GM12878 (cell line): Measurements from ENCODE around the gene C9. TPM values are rescaled to one million over a fixed set of nuclear protein-coding genes. Genes with fewer than 3 reads are reported as not detected.

Experiments used
- ATAC-seq: fragments of 200-7000 bp; cut with Tn5 transposase; 3 replicates; pipeline ENCODE4 v1.9.1; 2020; ENCODE audit warnings: mild to moderate bottlenecking, moderate library complexity
- BruUV-seq: library from RNA; stranded (reverse); fragments of 400-500 nt; replicated peaks from 2 replicates; lab custom pipeline; 2021; lab: Mats Ljungman, UMichigan
- CTCF ChIA-PET: fragments of 300-600 bp; sonication (Branson Sonifier 250); formaldehyde crosslinking; extraction: SDS; loops from one replicate; lab custom pipeline; 2021; ENCODE audit warnings: inconsistent platforms; lab: Yijun Ruan, JAX
- POLR2A ChIA-PET: fragments of 350-600 bp; formaldehyde crosslinking; extraction: SDS; loops from one replicate; lab custom pipeline; 2021; ENCODE audit warnings: inconsistent platforms; lab: Charles Lee
- RAD21 ChIA-PET: fragments of 300-600 bp; sonication (Branson Sonifier 250); formaldehyde crosslinking; loops from one replicate; lab custom pipeline; 2023; ENCODE audit warnings: antibody characterized with exemption; ENCODE audit not compliant: unreplicated experiment; lab: Charles Lee
- SMC1A ChIA-PET: fragments of 300-600 bp; sonication (Branson Sonifier 250); formaldehyde crosslinking; loops from one replicate; lab custom pipeline; 2023; ENCODE audit not compliant: unreplicated experiment, uncharacterized antibody; lab: Charles Lee
- DNase-seq: peaks from one replicate; pipeline ENCODE4 v3.0.0-alpha.2; 2011; ENCODE audit warnings: low read depth, low spot score
- FAIRE-seq: peaks from 3 replicates; lab custom pipeline; 2011; peaks lifted over from hg19 to GRCh38; lab: Jason Lieb, UNC
- H2AFZ ChIP-seq: 2 replicates; pipeline ENCODE4 v1.6.0; 2011; ENCODE audit warnings: low read depth, low read length, control low read depth; ENCODE audit not compliant: control insufficient read depth
- H3K27ac ChIP-seq: 2 replicates; pipeline ENCODE4 v1.5.1; 2011; ENCODE audit warnings: control low read depth; ENCODE audit not compliant: control insufficient read depth, insufficient read depth
- H3K27me3 ChIP-seq, 2 experiments: replicated peaks in 1 of 2; 2 replicates each; pipeline versions ENCODE4 v1.6.0 to v1.6.1; 2011; ENCODE audit warnings: low read length in 1 of 2; ENCODE audit not compliant: control insufficient read depth in 2 of 2, insufficient read depth in 2 of 2
- H3K36me3 ChIP-seq, 2 experiments: 2 replicates each; pipeline ENCODE4 v1.5.1; 2011; ENCODE audit warnings: low read length in 1 of 2; ENCODE audit not compliant: control insufficient read depth in 2 of 2, insufficient read depth in 2 of 2
- H3K4me1 ChIP-seq: 2 replicates; pipeline ENCODE4 v1.6.1; 2011; ENCODE audit warnings: mild to moderate bottlenecking, low read length, moderate library complexity, mixed read lengths; ENCODE audit not compliant: control insufficient read depth, insufficient read depth
- H3K4me2 ChIP-seq: 2 replicates; pipeline ENCODE4 v1.6.0; 2011; ENCODE audit warnings: control low read depth; ENCODE audit not compliant: control insufficient read depth, insufficient read depth
- H3K4me3 ChIP-seq: fragments of 200-600 bp; sonication (generic); 2 replicates; pipeline ENCODE4 v1.5.1; 2016
- H3K79me2 ChIP-seq: 2 replicates; pipeline ENCODE4 v1.6.0; 2011; ENCODE audit warnings: low read length; ENCODE audit not compliant: control insufficient read depth, insufficient read depth
- H3K9ac ChIP-seq: 2 replicates; pipeline ENCODE4 v1.8.0; 2011; ENCODE audit warnings: low read length, control low read depth, mixed read lengths; ENCODE audit not compliant: control insufficient read depth, insufficient read depth
- H3K9me3 ChIP-seq: replicated peaks from 3 replicates; pipeline ENCODE4 v1.5.1; 2011; ENCODE audit warnings: mild to moderate bottlenecking, low read length; ENCODE audit not compliant: control insufficient read depth, insufficient read depth
- H4K20me1 ChIP-seq: 2 replicates; pipeline ENCODE4 v1.6.0; 2011; ENCODE audit not compliant: control insufficient read depth, insufficient read depth
- SMAD5 ChIP-seq: IDR thresholded peaks from 2 replicates; pipeline ENCODE4 v1.6.1; 2016; ENCODE audit warnings: antibody characterized with exemption, low read depth
- whole genome bisulfite sequencing: methylation state at CpG from one replicate; pipeline ENCODE4 v1.1.6; 2016; ENCODE audit warnings: low lambda C conversion rate; ENCODE audit not compliant: insufficient replicate concordance, insufficient coverage; ENCODE audit errors: missing lambda C conversion rate; 5-methylcytosine and 5-hydroxymethylcytosine counted together
- in situ Hi-C: fragments of 300-500 bp; cut with MboI; formaldehyde crosslinking; loops from 9 replicates; pipeline ENCODE4 v1.14.3; 2018; ENCODE audit warnings: mixed read lengths
- intact Hi-C: fragments of 100-400 bp; cut with micrococcal nuclease; formaldehyde crosslinking; loops from one replicate; pipeline ENCODE4 v1.14.2; 2022; ENCODE audit not compliant: unreplicated experiment
- polyA plus RNA-seq, 11 experiments: library from polyadenylated mRNA; depleted of rRNA in 4 of 11; unstranded in 6 of 11; stranded (reverse) in 5 of 11; fragments of >200 nt; fragmentation: Nextera tagmentation in 4 of 11; fragmentation: Illumina TruSeq in 1 of 11; extraction: Ambion mirVana in 4 of 11; extraction: Trizol in 1 of 11; gene quantifications; 1 replicate in 1 of 11; 2 replicates in 10 of 11; pipeline versions ENCODE4 v1.2.1 to v1.2.3, GENCODE V29; 2011 to 2016; ENCODE audit warnings: inconsistent platforms in 2 of 11, missing spikeins in 2 of 11, low read depth in 1 of 11
- total RNA-seq, 4 experiments: library from RNA; depleted of rRNA in 3 of 4; stranded (reverse); fragments of >200 nt in 3 of 4; fragmentation: Illumina TruSeq in 1 of 4; extraction: Trizol in 1 of 4; gene quantifications; 2 replicates each; pipeline versions ENCODE4 v1.2.1 to v1.2.3, GENCODE V29; 2013 to 2021
- TF ChIP-seq, protein P1 (sequence below): fragments of 450-650 bp; IDR thresholded peaks from 2 replicates; pipeline ENCODE4 v1.6.1; 2017; ENCODE audit warnings: antibody characterized with exemption, mild to moderate bottlenecking, moderate library complexity
- TF ChIP-seq, protein P2 (sequence below): fragments of 450-650 bp; conservative IDR thresholded peaks from 2 replicates; pipeline ENCODE4 v1.6.1; 2017; ENCODE audit warnings: mild to moderate bottlenecking, moderate library complexity
- TF ChIP-seq, protein P3 (sequence below): IDR thresholded peaks from 2 replicates; pipeline ENCODE4 v1.6.1; 2012; ENCODE audit warnings: low read depth, low read length, improper control_type of control experiment
- TF ChIP-seq, protein P4 (sequence below): fragments of 450-650 bp; IDR thresholded peaks from 2 replicates; pipeline ENCODE4 v1.6.1; 2017; ENCODE audit warnings: low read depth, mild to moderate bottlenecking, moderate library complexity

The C9 gene
- total and polyA plus RNA-seq, 10 of the 15 experiments (the other 5 are each of a cell fraction or from before 2014, with no cell fraction given): 0.54 TPM; not detected in 9

DNA sequence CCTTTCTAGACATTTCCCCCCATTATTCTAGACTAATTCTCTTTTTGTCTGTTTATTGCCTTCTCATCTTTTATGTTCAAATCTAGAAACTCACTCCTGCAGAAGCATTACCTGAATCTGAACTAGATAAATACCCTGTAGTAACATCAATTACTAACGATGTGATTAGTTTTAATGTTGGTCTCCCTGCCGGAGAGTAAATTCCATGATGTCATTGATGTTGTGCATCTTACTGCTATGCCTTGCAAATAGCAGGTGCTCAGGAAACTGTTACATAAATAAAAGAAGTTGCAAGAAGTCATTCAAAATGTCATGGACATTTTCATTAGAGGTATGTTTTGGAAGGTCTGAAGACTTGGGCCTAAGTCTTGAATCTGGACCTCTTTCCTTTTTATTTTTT lies 23.0 kb upstream of the C9 start (continued):
- TF ChIP-seq, protein P1, sequence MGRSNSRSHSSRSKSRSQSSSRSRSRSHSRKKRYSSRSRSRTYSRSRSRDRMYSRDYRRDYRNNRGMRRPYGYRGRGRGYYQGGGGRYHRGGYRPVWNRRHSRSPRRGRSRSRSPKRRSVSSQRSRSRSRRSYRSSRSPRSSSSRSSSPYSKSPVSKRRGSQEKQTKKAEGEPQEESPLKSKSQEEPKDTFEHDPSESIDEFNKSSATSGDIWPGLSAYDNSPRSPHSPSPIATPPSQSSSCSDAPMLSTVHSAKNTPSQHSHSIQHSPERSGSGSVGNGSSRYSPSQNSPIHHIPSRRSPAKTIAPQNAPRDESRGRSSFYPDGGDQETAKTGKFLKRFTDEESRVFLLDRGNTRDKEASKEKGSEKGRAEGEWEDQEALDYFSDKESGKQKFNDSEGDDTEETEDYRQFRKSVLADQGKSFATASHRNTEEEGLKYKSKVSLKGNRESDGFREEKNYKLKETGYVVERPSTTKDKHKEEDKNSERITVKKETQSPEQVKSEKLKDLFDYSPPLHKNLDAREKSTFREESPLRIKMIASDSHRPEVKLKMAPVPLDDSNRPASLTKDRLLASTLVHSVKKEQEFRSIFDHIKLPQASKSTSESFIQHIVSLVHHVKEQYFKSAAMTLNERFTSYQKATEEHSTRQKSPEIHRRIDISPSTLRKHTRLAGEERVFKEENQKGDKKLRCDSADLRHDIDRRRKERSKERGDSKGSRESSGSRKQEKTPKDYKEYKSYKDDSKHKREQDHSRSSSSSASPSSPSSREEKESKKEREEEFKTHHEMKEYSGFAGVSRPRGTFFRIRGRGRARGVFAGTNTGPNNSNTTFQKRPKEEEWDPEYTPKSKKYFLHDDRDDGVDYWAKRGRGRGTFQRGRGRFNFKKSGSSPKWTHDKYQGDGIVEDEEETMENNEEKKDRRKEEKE: no peak
- TF ChIP-seq, protein P2, sequence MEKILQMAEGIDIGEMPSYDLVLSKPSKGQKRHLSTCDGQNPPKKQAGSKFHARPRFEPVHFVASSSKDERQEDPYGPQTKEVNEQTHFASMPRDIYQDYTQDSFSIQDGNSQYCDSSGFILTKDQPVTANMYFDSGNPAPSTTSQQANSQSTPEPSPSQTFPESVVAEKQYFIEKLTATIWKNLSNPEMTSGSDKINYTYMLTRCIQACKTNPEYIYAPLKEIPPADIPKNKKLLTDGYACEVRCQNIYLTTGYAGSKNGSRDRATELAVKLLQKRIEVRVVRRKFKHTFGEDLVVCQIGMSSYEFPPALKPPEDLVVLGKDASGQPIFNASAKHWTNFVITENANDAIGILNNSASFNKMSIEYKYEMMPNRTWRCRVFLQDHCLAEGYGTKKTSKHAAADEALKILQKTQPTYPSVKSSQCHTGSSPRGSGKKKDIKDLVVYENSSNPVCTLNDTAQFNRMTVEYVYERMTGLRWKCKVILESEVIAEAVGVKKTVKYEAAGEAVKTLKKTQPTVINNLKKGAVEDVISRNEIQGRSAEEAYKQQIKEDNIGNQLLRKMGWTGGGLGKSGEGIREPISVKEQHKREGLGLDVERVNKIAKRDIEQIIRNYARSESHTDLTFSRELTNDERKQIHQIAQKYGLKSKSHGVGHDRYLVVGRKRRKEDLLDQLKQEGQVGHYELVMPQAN: no peak
- no peak for TF ChIP-seq SMAD5
- TF ChIP-seq, all 136 proteins: peak for 0

DNA sequence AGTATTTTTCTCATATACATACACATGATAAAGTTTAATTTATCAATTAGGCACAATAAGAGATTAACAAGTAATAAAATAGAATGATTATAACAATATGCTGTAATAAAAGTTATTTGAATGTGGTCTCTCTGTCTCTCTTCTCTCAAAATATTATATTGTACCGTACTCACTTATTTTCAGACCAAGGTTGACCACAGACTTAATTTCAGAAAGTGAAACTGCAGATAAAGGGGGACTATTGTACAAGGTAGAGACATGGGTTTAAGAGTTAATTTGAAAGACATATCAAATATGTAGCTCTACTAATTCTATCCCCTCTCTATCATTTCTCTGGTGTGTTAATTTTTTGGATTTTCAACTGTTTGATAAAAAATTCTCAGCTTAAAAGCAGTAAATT lies 20.0 kb upstream of the C9 start:
- Histone ChIP-seq H3K27me3 (0 out of 4 replicates have a peak, but pooled peaks cover 0 to 2% of the 10 kb centered on the region in 2 experiments), H2AFZ (no peak overlapping the region), H3K27ac (no peak overlapping the region), H3K4me1 (no peaks in the 10 kb centered on the region), H3K79me2 (no peaks in the 10 kb centered on the region), H4K20me1 (no peaks in the 10 kb centered on the region), H3K4me3 (no peak overlapping the region), H3K4me2 (no peak overlapping the region), H3K36me3 (no peaks in the 10 kb centered on the region), H3K9ac (no peak overlapping the region), H3K9me3 (no peaks in the 10 kb centered on the region)
- in situ Hi-C loops: loop anchor here (5.0 kb wide), 1 partner anchor 173 kb away; no protein-coding TSS in a partner anchor
- TF ChIP-seq, protein P3, sequence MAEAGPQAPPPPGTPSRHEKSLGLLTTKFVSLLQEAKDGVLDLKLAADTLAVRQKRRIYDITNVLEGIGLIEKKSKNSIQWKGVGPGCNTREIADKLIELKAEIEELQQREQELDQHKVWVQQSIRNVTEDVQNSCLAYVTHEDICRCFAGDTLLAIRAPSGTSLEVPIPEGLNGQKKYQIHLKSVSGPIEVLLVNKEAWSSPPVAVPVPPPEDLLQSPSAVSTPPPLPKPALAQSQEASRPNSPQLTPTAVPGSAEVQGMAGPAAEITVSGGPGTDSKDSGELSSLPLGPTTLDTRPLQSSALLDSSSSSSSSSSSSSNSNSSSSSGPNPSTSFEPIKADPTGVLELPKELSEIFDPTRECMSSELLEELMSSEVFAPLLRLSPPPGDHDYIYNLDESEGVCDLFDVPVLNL: no peak
- TF ChIP-seq, protein P4, sequence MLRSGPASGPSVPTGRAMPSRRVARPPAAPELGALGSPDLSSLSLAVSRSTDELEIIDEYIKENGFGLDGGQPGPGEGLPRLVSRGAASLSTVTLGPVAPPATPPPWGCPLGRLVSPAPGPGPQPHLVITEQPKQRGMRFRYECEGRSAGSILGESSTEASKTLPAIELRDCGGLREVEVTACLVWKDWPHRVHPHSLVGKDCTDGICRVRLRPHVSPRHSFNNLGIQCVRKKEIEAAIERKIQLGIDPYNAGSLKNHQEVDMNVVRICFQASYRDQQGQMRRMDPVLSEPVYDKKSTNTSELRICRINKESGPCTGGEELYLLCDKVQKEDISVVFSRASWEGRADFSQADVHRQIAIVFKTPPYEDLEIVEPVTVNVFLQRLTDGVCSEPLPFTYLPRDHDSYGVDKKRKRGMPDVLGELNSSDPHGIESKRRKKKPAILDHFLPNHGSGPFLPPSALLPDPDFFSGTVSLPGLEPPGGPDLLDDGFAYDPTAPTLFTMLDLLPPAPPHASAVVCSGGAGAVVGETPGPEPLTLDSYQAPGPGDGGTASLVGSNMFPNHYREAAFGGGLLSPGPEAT: no peak
- FAIRE-seq: no peak
- intact Hi-C loops: no loop called here
- ATAC-seq: no peak
- DNase-seq: no peak
- 52% methylated on average over 1 of the region's 1 CpG for WGBS
- ChIA-PET SMC1A (interaction anchor here (0.9 kb wide), 1 partner anchor 8 kb away, joined by 3 read pairs; no protein-coding TSS in a partner anchor), RAD21 (no interaction called here), CTCF (interaction anchor here (1.3 to 2.3 kb wide), 3 partner anchors 8 to 167 kb away, joined by 3 to 9 read pairs (median 4); no protein-coding TSS in a partner anchor), POLR2A (no interaction called here)
- no TSS peak for BruUV-seq
